Measurements from ENCODE around the gene LENG9.
"Not testable (repeated sequence)": the region's sequence is repeated elsewhere in the genome, so short reads cannot be mapped to it uniquely, and the experiment has no call there.

Gene LENG9

DNA sequence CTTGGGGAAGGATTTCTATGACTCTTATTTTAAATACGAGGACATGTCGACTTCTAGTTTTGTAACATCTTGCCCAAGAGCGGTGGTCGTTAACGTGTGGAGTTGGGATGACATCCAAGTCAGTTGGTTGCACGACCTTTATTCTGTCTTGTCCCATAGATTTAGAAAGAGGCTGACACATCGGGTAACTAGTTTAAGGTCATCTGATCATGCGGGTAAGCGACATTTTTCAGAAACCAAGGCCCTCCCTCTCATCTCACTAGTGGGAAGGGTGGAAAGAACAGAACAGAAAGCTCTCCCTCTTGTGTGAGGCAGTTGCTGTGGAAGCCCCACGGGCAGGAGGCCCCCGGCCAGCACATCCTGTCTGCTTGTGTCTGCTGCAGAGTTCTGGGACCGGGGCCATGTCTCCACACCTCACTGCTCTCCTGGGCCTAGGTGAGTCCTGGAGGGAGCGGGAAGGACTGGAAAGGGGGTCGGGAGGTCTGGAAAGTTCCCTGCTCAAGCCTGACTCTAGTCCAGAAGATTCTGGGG is 39.0 kb upstream of the LENG9 start, which contains the start of gene LAIR2:
Gene LAIR2, plus strand, starts transcription at position 314 of the 531 bp plus-strand sequence. Its CDS starts 88 bp downstream, at position 402.
- no peak for DNase-seq
- no peak within 1 kb of the TSS for H3K27ac ChIP-seq
- in situ Hi-C loops (cut with HindIII; ENCODE audit: low pct_ligation_motif_present, low sequenced_read_pairs) = no loop called here
- no peak within 1 kb of the TSS for H3K4me3 ChIP-seq (ENCODE audit: low read depth, low read length)
- H3K27me3 ChIP-seq (replicated peaks) = no peaks in the 10 kb centered on the region
- no peaks in the 10 kb centered on the region for H3K36me3 ChIP-seq (replicated peaks)
- TF ChIP-seq, protein P1, sequence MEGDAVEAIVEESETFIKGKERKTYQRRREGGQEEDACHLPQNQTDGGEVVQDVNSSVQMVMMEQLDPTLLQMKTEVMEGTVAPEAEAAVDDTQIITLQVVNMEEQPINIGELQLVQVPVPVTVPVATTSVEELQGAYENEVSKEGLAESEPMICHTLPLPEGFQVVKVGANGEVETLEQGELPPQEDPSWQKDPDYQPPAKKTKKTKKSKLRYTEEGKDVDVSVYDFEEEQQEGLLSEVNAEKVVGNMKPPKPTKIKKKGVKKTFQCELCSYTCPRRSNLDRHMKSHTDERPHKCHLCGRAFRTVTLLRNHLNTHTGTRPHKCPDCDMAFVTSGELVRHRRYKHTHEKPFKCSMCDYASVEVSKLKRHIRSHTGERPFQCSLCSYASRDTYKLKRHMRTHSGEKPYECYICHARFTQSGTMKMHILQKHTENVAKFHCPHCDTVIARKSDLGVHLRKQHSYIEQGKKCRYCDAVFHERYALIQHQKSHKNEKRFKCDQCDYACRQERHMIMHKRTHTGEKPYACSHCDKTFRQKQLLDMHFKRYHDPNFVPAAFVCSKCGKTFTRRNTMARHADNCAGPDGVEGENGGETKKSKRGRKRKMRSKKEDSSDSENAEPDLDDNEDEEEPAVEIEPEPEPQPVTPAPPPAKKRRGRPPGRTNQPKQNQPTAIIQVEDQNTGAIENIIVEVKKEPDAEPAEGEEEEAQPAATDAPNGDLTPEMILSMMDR (IDR thresholded peaks at IDR 0.05; ENCODE audit: low read depth, low read length, missing control alignments) = no peak

DNA sequence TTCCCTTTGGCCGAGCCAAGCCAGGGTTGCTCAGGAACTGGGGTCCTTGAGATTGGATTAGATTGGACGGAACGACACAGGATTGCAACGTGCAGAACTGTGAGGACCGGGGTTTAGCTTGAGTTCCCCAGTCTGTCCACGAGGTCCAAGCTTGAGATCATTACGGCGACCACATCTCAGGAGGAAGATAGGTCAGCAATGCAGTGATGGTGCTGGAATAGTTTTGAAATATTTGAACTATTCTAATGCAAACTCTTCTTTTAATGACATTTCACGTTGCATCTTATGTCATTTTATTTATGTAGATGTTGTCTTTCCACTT is 34.8 kb upstream of the LENG9 start:
- DNase-seq; H3K36me3 ChIP-seq (replicated peaks); H3K27me3 ChIP-seq (replicated peaks); H3K27ac ChIP-seq; H3K4me3 ChIP-seq (ENCODE audit: low read depth, low read length); in situ Hi-C loops (cut with HindIII; ENCODE audit: low pct_ligation_motif_present, low sequenced_read_pairs): not testable (repeated sequence)

DNA sequence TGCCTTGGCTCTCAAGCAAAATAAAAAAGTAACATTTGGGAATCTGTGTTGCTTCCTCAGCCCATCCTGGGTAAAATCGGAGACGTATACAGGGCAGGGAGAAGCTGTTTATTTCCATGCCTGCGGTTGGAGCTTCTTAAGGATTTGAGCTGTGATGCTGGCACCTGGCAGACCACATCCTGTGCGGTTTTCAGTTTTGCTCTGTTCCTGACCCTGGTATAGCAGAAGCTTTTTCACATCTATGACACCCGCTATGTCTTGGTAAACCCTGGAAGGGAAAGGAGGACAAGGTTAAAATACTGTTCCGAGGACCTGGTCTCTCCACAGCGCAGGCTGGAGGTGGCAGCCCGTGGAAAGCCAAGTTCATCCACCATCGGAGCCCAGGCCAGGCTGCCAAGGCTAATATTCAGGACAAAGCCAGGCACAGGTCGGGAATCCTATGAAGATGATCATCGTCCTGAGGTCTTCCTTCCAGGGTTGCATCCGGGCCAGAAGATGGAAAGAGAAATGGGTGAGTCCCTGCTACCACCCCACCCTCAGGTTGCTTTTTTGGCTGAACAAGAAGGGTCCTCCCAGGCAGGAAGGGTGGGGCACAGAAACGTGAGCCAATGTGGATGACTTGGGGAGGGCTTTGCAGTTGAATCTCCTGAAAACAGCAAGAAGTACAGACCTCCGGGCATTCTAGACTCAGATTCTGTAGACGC is 34.3 kb upstream of the LENG9 start:
- DNase-seq; H3K27me3 ChIP-seq (replicated peaks); in situ Hi-C loops (cut with HindIII; ENCODE audit: low pct_ligation_motif_present, low sequenced_read_pairs): not testable (repeated sequence)

DNA sequence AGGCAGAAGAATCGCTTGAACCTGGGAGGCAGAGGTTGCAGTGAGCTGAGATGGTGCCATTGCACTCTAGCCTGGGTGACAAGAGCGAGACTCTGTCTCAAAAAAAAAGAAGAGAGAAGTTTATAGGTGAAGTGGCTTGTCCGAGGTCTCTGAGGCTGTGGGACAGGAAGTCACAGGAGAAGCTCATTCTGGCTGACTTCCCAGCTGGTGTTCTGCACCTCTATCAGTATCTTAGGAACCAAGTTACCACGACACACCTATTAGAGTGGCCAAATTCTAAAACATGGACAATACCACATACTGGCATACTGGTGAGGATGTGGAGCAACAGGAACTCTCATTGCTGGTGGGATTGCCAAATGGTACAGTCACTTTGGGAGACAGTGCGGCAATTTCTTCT is 31.7 kb upstream of the LENG9 start:
- H3K27ac ChIP-seq; DNase-seq; H3K27me3 ChIP-seq (replicated peaks); H3K36me3 ChIP-seq (replicated peaks); in situ Hi-C loops (cut with HindIII; ENCODE audit: low pct_ligation_motif_present, low sequenced_read_pairs); H3K4me3 ChIP-seq (ENCODE audit: low read depth, low read length): not testable (repeated sequence)

More for the DNA sequence above, 34.3 kb upstream of the LENG9 start:
- not testable (repeated sequence) for H3K36me3 ChIP-seq (replicated peaks); H3K4me3 ChIP-seq (ENCODE audit: low read depth, low read length); H3K27ac ChIP-seq

DNA sequence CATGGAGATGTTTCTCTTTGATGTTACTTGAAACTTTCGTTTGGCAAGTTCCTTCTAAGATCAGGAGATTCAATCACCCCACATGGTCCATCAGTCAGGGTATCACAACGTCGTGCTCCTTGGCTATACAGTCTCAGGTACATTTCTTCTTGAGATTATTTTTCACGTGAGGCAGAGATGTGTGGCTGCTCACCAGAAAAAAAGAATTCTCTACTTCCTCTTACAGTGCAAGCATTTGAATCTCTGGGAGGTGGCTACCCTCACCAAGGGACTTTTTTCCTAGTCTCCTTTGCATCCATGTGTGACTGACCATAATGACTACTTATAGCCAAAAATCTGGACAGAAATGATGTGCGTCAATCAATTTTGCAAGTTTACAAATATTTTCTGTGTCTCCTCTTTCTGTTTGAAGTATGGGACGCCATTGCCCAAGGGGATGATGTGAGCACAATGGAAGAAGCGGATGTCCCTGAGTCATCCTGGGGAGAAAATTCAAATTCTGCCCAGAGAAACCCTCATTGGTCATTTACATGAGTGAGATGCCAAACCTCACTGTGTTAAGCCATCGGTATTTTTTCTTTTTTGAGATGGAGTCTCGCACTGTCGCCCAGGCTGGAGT is 30.5 kb upstream of the LENG9 start:
- TF ChIP-seq, protein P1 (IDR thresholded peaks at IDR 0.05; ENCODE audit: low read depth, low read length, missing control alignments) = no peak
- H3K4me3 ChIP-seq (ENCODE audit: low read depth, low read length) = no peak overlapping the region
- H3K36me3 ChIP-seq (replicated peaks) = no peaks in the 10 kb centered on the region
- no peak for DNase-seq
- H3K27ac ChIP-seq = no peak overlapping the region
- no peaks in the 10 kb centered on the region for H3K27me3 ChIP-seq (replicated peaks)
- in situ Hi-C loops (cut with HindIII; ENCODE audit: low pct_ligation_motif_present, low sequenced_read_pairs) = no loop called here

DNA sequence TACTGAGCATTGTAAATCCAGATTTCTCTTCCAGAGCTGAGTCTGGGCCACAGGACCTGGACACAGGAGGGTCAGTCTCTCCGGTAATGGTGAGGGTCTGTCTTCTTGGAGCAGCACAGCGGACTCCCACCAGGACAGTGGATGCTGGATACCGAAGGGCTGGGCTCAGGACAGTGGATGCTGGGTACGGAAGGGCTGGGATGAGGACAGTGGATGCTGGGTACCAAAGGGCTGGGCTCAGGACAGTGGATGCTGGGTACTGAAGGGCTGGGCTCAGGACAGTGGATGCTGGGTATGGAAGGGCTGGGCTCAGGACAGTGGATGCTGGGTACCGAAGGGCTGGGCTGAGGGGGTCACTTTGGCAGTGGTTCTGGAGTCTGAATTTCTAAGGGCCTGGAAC is 29.5 kb upstream of the LENG9 start:
- H3K4me3 ChIP-seq (ENCODE audit: low read depth, low read length); H3K36me3 ChIP-seq (replicated peaks); in situ Hi-C loops (cut with HindIII; ENCODE audit: low pct_ligation_motif_present, low sequenced_read_pairs); H3K27me3 ChIP-seq (replicated peaks); H3K27ac ChIP-seq; DNase-seq: not testable (repeated sequence)

DNA sequence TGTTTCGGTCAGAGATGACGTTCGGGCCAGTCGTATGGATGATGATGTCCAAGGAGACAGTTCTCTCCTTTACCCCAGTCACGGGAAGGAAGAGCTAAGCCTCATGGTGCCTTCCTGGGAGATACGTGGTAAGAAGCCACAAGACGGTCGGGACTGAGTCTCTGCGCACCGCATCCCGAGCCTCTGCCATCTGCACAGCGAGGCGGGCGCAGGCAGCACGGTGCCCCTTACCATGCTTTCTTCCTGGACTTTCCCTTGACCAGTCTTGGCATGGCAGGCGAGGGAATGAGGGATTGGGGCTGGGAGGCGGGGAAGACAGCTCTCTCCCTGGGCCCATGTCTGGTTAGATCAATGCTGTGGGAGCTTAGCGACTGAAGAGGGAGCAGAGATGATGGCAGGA is 29.0 kb upstream of the LENG9 start:
- in situ Hi-C loops (cut with HindIII; ENCODE audit: low pct_ligation_motif_present, low sequenced_read_pairs) = no loop called here
- Histone ChIP-seq H3K4me3 (ENCODE audit: low read depth, low read length) (no peak overlapping the region), H3K27me3 (replicated peaks) (no peaks in the 10 kb centered on the region), H3K36me3 (replicated peaks) (no peaks in the 10 kb centered on the region), H3K27ac (no peak overlapping the region)
- no peak for DNase-seq
- TF ChIP-seq, protein P1 (IDR thresholded peaks at IDR 0.05; ENCODE audit: low read depth, low read length, missing control alignments) = no peak

DNA sequence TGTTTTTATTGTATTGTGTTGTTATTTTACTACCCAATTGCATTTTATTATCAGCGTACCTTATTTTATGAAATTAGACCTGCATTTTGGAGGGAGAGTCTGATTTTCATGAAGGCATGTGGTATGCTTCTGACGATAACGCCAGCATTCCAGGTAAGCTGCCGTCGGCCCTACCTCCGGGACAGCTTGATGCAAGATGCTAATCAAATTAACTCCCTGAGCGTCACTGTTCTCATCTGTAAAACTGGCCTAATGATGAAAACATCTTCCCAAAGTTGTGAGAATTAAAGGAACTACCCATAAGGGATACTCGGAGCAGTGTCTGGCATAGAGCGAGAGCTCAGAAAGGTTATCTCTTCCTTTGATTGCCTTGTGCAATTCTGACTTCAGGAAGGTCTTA is 26.2 kb upstream of the LENG9 start:
- DNase-seq = no peak
- Histone ChIP-seq H3K27ac (no peak overlapping the region), H3K4me3 (ENCODE audit: low read depth, low read length) (no peak overlapping the region), H3K36me3 (replicated peaks) (no peaks in the 10 kb centered on the region), H3K27me3 (replicated peaks) (no peaks in the 10 kb centered on the region)
- in situ Hi-C loops (cut with HindIII; ENCODE audit: low pct_ligation_motif_present, low sequenced_read_pairs) = no loop called here
- TF ChIP-seq, protein P1 (IDR thresholded peaks at IDR 0.05; ENCODE audit: low read depth, low read length, missing control alignments) = no peak

Data from brain microvascular endothelial cell (primary cell).